ENCODE results near the gene SND1. TPM values are rescaled to one million over a fixed set of nuclear protein-coding genes. Genes with fewer than 3 reads are reported as not detected.

SND1 gene
- total RNA-seq, 1 experiment from 2014 or later, result 218 TPM

- no peak overlapping the region for H3K18ac ChIP-seq (ENCODE audit: insufficient read length, low read depth, low read length)
- H3K27ac Mint-ChIP-seq, result no peak overlapping the region; a peak in 1 of 7 replicates
- no peak overlapping the region for H2BK120ac ChIP-seq (ENCODE audit: low read depth, low read length, poor library complexity, severe bottlenecking)
- H3K79me2 ChIP-seq (ENCODE audit: insufficient read depth, low read length), result no peaks in the 10 kb centered on the region
- H3K27ac ChIP-seq (ENCODE audit: insufficient read length, low read depth, low read length), result no peak overlapping the region
- no peak overlapping the region for H4K8ac ChIP-seq (replicated peaks; ENCODE audit: insufficient read length, low read depth, low read length)
- no peak overlapping the region for H3K4ac ChIP-seq (ENCODE audit: low read depth, low read length)
- H4K20me1 ChIP-seq (ENCODE audit: control insufficient read depth, insufficient read depth, insufficient read length), result no peaks in the 10 kb centered on the region
- H2BK20ac ChIP-seq (ENCODE audit: low read depth, low read length, poor library complexity, severe bottlenecking), result no peak overlapping the region
- no peaks in the 10 kb centered on the region for H3K79me1 ChIP-seq (ENCODE audit: insufficient read depth, low read depth, low read length, poor library complexity, severe bottlenecking)
- no peak overlapping the region for H4K91ac ChIP-seq (ENCODE audit: insufficient read length, low read depth, low read length)
- H3K9me3 ChIP-seq (ENCODE audit: control insufficient read depth, low read depth, low read length), result no peaks in the 10 kb centered on the region
- no peaks in the 10 kb centered on the region for H3K27me3 ChIP-seq (ENCODE audit: insufficient read depth, low read length)
- H3K4me3 Mint-ChIP-seq, result no peak overlapping the region
- no peak overlapping the region for H2BK5ac ChIP-seq (ENCODE audit: insufficient read length, low read length)
- H4K5ac ChIP-seq (ENCODE audit: insufficient read length, low read depth, low read length), result no peak overlapping the region
- no peaks in the 10 kb centered on the region for H3K23me2 ChIP-seq (ENCODE audit: insufficient read length, low read depth, low read length, poor library complexity, severe bottlenecking)
- no peak overlapping the region for H3T11ph ChIP-seq (ENCODE audit: low read length)
- TF ChIP-seq CTCF (conservative IDR thresholded peaks at IDR 0.05), result no peak
- DNase-seq, result no peak
- no peak overlapping the region for H3K14ac ChIP-seq (ENCODE audit: insufficient read depth, low read length)
- H3K23ac ChIP-seq (ENCODE audit: insufficient read length, low read depth, low read length), result no peak overlapping the region
- WGBS (ENCODE audit: extremely low coverage, insufficient read length, low lambda C conversion rate), result no CpG with 5 or more reads among the region's 4 CpGs
- peaks cover 10% of the 10 kb centered on the region; the same call in 1 of the 2 replicates for H3K4me1 ChIP-seq (ENCODE audit: insufficient read depth, low read length)
- no peaks in the 10 kb centered on the region for H3K27me3 Mint-ChIP-seq (ENCODE audit: low read depth)
- no peak overlapping the region for H2AFZ ChIP-seq (ENCODE audit: low read length)
- no peak overlapping the region for H2BK15ac ChIP-seq (ENCODE audit: low read depth, low read length)
- H3K9ac ChIP-seq (ENCODE audit: extremely low read depth, insufficient read length, low read length), result no peak overlapping the region
- H3K4me2 ChIP-seq (ENCODE audit: insufficient read depth, insufficient read length, low read length), result no peak overlapping the region
- no peak overlapping the region for H3K56ac ChIP-seq (ENCODE audit: insufficient read length, low read depth, low read length)
- no peak overlapping the region for H2AK5ac ChIP-seq (ENCODE audit: insufficient read length, low read length)
- no peak overlapping the region for H2BK12ac ChIP-seq (ENCODE audit: insufficient read length, low read depth, low read length)
- peaks cover 35 to 38% of the 10 kb centered on the region in 2 experiments for H3K4me1 Mint-ChIP-seq
- no peaks in the 10 kb centered on the region; a peak in 1 of 5 replicates for H3K9me3 Mint-ChIP-seq
- H3K36me3 Mint-ChIP-seq (ENCODE audit: insufficient read depth in 1 of 3, low read depth in 3 of 3), result peaks cover 0 to 1% (median 0%) of the 10 kb centered on the region in 3 experiments; a peak in 4 of 7 replicates
Measured at GRCh38 chr7:127908430-127909258, 256.6 kb downstream of the SND1 start.

Measured in H9 (cell line).